ENCODE measurements around the gene FLT4. TPM values are rescaled to one million over a fixed set of nuclear protein-coding genes. Genes with fewer than 3 reads are reported as not detected.

FLT4 gene
- total RNA-seq, 1 donor from 2014 or later, result 7.2 TPM

- TF ChIP-seq EZH2 (IDR thresholded peaks at IDR 0.05; ENCODE audit: insufficient read depth, low read length) (no peak), CTCF (IDR thresholded peaks at IDR 0.05; ENCODE audit: insufficient read depth, low read depth, low read length) (no peak)
- Histone ChIP-seq H3K4me1 (ENCODE audit: insufficient read depth, low read length) (peaks cover 4% of the 10 kb centered on the region), H3K36me3 (ENCODE audit: insufficient read depth, low read length) (no peaks in the 10 kb centered on the region), H4K20me1 (ENCODE audit: insufficient read depth, low read length) (no peaks in the 10 kb centered on the region), H2AFZ (ENCODE audit: low read depth, low read length) (peak overlapping the region; percentile 52), H3K9me3 (ENCODE audit: insufficient read depth, low read depth, low read length) (no peaks in the 10 kb centered on the region), H3K4me3 (ENCODE audit: insufficient read depth, low read depth, low read length) (no peak overlapping the region), H3K79me2 (ENCODE audit: insufficient read depth, low read length) (no peaks in the 10 kb centered on the region), H3K4me2 (ENCODE audit: low read length) (peak overlapping the region; percentile 66), H3K9ac (ENCODE audit: low read length) (peak overlapping the region; percentile 31), H3K27ac (ENCODE audit: low read depth, low read length) (peak overlapping the region; percentile 38), H3K27me3 (ENCODE audit: insufficient read depth, low read length) (no peaks in the 10 kb centered on the region)
- FAIRE-seq (no peak), DNase-seq (ENCODE audit: low read depth) (peak; percentile 65)
- H3K36me3 Mint-ChIP-seq (ENCODE audit: low read depth, unreplicated experiment), result no peaks in the 10 kb centered on the region
- H3K27ac Mint-ChIP-seq (ENCODE audit: unreplicated experiment), result peak overlapping the region; percentile 75
- peaks cover 2% of the 10 kb centered on the region for H3K9me3 Mint-ChIP-seq (ENCODE audit: unreplicated experiment)
- peaks cover 6% of the 10 kb centered on the region for H3K27me3 Mint-ChIP-seq (ENCODE audit: low read depth, unreplicated experiment)
- peak overlapping the region; percentile 45 for H3K4me3 Mint-ChIP-seq (ENCODE audit: unreplicated experiment)
- peaks cover 18% of the 10 kb centered on the region for H3K4me1 Mint-ChIP-seq (ENCODE audit: low read depth, unreplicated experiment)
Observed at GRCh38 chr5:180636403-180637075, 12.9 kb downstream of the FLT4 start.

GRCh38 chr5:180636016-180636402, 13.4 kb downstream of the FLT4 start:
- H3K4me2 ChIP-seq (ENCODE audit: low read length), result peak overlapping the region; percentile 66
- Mint-ChIP-seq H3K36me3 (ENCODE audit: low read depth, unreplicated experiment) (no peaks in the 10 kb centered on the region), H3K4me3 (ENCODE audit: unreplicated experiment) (no peak overlapping the region), H3K27me3 (ENCODE audit: low read depth, unreplicated experiment) (peaks cover 5% of the 10 kb centered on the region), H3K27ac (ENCODE audit: unreplicated experiment) (no peak overlapping the region), H3K9me3 (ENCODE audit: unreplicated experiment) (peaks cover 2% of the 10 kb centered on the region), H3K4me1 (ENCODE audit: low read depth, unreplicated experiment) (peaks cover 18% of the 10 kb centered on the region)
- H3K4me1 ChIP-seq (ENCODE audit: insufficient read depth, low read length), result peaks cover 4% of the 10 kb centered on the region
- H3K9me3 ChIP-seq (ENCODE audit: insufficient read depth, low read depth, low read length), result no peaks in the 10 kb centered on the region
- peak overlapping the region; percentile 31 for H3K9ac ChIP-seq (ENCODE audit: low read length)
- DNase-seq (ENCODE audit: low read depth), result no peak
- H3K27me3 ChIP-seq (ENCODE audit: insufficient read depth, low read length), result no peaks in the 10 kb centered on the region
- H3K4me3 ChIP-seq (ENCODE audit: insufficient read depth, low read depth, low read length), result no peak overlapping the region
- H3K79me2 ChIP-seq (ENCODE audit: insufficient read depth, low read length), result no peaks in the 10 kb centered on the region
- H3K36me3 ChIP-seq (ENCODE audit: insufficient read depth, low read length), result no peaks in the 10 kb centered on the region
- H3K27ac ChIP-seq (ENCODE audit: low read depth, low read length), result peak overlapping the region; percentile 38
- no peaks in the 10 kb centered on the region for H4K20me1 ChIP-seq (ENCODE audit: insufficient read depth, low read length)
- H2AFZ ChIP-seq (ENCODE audit: low read depth, low read length), result peak overlapping the region; percentile 52
- TF ChIP-seq CTCF (IDR thresholded peaks at IDR 0.05; ENCODE audit: insufficient read depth, low read depth, low read length), result no peak
- TF ChIP-seq EZH2 (IDR thresholded peaks at IDR 0.05; ENCODE audit: insufficient read depth, low read length), result no peak
- no peak for FAIRE-seq

Measured in astrocyte (in vitro differentiated cells and primary cell).